LNCAP (cell line): ENCODE data around the gene FLT3LG.

Experiments used
- TF ChIP-seq, protein P1 (sequence below): fragments of 450-650 bp; IDR thresholded peaks from 2 replicates; pipeline ENCODE4 v1.5.1; 2017; ENCODE audit warnings: mild to moderate bottlenecking

Gene FLT3LG

DNA sequence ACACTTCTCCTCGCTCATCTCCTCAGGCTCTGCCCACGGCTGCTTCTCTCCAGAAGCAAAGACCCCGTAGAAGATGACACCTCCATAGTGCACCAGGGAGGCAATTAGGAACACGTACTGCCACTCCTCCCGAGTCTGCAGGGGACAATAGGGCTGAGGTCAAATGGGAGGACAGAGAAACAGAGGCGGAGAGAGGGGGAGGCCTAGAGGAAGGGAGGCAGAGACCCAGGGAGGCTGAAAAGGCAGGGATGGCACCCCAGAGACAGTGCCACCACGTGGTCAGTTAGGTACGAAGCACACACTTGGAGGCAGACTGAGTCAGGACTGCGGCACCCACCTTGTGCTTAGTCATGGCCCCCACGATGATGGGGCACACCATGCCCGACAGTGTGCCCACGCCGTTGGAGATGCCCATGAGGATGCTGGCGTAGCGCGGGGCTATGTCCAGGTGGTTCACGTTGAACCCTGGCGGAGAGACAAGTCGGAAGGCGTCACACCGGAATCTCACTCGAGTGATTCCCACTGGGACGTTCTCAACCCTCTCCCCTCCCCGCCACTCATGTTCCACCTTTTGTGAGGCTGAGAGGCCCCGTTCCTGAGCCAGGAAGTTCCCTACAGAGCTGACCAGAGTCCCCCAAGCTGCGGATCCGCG, 43.2 kb upstream of the FLT3LG start:
- TF ChIP-seq, protein P1, sequence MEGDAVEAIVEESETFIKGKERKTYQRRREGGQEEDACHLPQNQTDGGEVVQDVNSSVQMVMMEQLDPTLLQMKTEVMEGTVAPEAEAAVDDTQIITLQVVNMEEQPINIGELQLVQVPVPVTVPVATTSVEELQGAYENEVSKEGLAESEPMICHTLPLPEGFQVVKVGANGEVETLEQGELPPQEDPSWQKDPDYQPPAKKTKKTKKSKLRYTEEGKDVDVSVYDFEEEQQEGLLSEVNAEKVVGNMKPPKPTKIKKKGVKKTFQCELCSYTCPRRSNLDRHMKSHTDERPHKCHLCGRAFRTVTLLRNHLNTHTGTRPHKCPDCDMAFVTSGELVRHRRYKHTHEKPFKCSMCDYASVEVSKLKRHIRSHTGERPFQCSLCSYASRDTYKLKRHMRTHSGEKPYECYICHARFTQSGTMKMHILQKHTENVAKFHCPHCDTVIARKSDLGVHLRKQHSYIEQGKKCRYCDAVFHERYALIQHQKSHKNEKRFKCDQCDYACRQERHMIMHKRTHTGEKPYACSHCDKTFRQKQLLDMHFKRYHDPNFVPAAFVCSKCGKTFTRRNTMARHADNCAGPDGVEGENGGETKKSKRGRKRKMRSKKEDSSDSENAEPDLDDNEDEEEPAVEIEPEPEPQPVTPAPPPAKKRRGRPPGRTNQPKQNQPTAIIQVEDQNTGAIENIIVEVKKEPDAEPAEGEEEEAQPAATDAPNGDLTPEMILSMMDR: no peak

DNA sequence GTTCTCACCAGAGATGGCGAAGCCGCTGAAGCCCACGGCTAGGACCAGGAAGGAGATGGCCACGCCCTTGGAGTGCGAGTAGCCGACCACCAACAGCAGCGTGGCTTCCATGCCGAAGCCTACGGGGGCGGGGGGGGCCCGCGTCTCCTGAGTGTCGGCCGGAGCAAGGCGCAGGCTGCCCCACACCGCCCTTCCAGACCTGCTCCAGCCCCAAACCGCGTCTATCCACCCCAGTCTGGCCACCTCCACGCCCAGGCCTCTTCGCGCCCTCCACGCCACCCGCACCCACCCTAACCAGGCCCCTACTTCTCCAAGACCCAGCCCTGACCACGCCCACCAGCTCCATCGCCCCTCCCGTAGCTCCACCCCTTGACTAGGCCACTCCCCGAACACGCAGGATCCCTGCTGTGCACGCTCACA, 42.7 kb upstream of the FLT3LG start:
- TF ChIP-seq, protein P1: no peak

DNA sequence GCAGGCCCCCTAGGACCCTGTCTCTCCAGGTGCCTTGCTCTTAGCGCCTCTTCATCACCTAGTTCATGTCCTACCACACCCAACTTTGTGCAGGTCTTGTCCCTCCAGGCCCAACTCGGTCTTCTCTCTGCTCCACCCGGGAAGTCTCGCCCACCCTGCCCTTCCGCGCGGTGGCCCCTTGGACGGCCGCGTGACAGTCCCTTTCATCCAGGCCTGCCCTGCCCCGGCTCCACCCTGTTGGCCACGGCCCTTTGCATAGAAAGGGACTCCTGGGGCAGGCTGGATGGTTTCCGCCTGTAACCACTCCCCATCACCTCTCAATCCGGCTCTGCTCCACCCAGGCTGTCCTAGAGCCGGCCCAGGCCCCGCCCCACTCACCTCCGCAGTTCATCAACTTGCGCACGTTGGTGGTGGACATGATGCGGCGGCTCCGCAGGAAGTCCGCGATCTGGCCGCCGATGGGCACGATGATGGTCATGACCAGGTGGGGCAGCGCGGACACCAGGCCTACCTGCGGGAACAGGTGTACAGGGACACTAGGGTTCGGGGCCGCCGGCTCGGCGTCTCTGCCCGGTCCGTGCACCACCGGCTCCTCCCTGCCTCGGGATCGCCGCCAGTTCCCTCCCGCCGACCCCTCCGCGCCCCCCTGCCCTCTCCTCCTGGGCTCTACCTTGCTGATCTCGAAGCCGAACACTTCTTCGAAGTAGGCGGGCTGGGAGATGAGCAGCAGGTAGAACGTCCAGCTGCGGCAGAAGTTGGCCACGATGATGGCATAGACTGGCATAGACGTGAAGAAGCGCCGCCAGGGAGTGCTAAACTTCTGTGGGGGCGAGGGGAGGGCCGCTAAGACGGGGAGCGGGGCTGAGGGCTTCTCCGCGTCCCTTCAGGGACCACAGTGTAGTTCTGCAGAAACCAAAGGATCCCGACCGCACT, 41.6 kb upstream of the FLT3LG start:
- TF ChIP-seq, protein P1: no peak

DNA sequence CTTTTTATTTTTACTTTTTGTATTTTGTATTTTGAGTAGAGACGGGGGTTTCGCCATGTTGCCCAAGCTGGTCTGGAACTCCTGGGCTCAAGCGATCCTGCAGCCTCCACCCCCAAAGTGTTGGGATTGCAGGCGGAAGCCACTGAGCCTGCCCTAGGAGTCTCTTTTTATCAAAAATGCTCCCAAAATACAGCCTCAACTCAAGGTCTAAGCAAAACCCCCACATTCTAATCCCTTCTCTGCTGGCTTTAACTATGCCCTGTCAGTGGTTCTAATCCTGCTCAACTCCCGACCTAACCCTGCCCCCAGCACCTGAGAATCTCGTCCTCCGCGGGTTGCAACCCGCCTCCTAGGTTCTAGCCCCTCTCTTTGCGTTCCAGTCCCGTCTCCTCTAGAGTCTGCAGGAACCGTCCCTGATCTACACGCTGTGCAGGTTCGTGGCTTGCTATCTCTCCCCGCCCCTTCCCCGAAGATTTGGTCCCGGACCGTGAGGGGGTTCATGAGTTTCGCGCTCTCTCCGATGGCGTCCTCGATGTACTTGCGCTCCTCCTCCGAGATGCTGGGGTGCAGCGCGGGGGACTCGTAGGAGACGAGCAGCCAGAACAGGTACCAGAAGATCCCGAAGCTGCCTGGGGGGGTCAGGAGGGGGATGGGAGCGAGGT, 40.6 kb upstream of the FLT3LG start:
- TF ChIP-seq, protein P1: no peak

DNA sequence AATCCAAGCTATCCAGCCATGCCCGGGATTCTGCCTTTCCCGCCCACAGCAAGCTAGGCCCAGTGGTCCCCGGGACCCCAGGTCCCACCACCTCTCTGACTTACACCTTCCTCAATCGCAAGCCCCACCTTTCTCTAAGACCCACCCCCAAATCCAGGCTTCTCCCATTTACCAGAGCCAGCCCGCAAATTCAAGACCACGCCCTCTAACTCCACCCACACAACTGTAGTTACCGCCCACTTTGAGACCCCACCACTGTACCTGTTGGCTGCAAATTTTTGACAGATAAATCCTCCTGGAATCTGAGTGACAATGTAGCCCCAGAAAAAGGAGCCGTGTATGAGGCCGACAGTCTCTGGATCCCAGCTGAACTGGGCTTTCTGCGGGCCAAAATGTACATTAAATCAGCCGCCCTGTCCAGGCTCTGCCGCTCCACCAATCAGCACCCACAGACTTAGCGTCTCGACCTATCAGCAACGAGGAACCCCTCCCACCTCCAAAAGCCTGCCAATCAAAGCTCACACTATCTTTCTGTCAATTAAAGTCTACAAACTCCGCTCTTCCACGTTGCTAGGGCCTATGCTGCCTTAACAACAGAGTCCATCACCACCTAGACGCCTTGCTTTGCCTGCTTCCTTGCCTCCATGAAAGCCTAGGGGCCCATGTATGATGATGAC, 39.0 kb upstream of the FLT3LG start:
- TF ChIP-seq, protein P1: no peak

DNA sequence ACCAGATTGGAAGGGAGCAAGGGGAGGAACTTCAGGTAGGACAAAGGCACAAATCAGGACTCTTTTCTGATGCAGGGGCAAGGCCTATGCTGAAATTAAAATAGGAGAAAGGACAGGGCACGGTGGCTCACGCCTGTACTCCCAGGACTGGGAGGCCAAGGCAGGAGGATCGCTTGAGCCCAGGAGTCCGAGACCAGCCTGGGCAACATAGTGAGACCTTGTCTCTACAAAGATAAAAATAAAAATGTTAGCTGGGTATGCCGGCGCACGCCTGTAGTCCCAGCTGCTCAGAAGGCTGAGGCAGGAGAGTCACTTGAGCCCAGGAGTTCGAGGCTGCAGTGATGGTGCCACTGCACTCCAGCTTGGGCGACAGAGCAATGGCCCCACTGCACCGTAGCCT, 38.3 kb upstream of the FLT3LG start:
- TF ChIP-seq, protein P1: no peak

DNA sequence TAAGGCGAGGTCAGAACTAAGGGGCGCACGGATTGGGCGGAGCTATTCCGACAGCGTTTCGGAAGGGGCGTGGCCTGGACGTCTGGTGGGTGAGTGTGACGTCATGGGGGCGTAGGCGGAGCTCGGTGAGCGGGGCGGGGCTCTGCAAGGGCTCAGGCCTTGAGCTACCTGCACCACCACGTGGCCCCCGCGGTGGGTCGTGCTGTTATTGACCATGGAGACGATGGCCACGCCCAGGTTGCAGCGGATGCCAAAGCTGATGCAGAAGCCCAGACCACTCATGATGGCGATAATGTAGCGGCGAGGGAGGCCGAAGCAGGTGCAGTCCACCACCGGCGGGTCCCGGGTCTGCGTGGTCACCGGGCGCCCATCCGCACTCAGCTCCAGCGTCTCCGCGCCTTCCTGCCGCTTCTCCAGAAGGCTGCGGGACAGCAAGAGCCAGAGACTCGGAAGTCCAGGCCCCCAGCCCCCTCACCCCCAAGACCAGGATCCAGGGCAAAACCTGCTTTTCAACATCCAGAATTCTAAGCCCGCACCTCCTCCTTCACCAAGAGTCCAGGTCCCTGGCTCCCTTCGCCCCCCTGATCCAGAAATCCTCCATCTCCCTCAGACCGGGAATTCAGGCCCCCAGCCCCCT, 37.5 kb upstream of the FLT3LG start:
- TF ChIP-seq, protein P1: no peak
